Islet precursor cell (in vitro differentiated cells): Measurements from ENCODE around the gene ZBTB32.

Experiments
- DNase-seq: peaks from one replicate; pipeline ENCODE4 v3.0.0-alpha.2; 2018

Gene ZBTB32

DNA sequence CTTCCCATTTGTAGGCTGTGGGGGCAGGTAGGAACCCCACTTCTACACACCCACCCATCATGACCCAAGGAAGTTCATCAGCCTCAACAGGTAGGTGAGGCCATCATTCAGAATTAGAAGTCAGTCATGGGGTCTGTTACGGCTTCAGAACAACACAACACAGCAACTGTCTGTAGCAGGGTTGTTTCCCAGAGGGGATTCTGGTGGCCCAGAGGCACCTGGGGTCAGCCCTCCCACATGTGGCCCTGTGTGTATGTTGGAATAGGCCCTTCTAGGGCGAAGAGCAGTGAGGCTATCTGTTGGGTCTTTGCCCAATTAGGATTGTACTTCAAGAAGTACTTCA is 34.5 kb downstream of the ZBTB32 start:
- no peak for DNase-seq

DNA sequence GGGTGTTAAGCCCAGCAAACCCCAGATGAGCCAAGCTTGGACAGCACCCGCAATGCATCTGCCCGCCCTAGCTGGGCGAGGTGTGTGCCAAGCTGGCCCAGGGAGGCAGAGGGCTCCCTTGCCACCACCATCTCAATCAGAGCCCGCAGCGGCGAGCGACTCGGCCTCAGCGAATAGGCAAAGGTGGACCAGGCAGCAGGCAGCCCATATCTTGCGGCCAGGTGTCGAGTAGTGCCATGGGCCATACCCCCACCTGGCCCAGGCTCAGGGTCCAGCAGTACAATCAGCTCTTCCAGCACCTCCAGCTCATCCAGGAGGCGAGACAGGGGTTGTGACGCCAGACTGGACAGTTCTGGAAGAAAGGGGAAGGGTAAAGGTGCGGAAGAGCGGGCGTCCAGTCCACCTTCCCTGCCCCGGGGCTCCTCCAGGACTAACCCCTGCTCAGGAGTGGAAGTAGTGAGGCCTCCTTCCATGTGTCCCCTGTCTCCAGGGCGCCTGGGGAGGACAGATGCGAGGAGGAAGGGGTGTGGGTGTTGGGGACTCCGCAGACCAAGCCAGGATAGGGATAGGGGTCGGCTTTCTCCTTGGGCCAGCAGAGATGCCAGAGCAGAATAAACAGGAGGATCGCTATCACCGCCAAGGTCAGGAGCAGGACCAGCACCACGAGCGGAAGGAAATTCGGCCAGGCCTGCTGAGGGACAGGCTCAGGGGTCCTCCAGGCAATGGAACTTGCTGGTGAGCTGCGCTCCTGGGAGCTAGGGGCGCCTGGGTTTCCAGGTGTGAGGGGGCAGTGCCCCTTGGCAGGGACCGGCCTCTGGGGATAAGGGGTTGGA is 35.1 kb downstream of the ZBTB32 start:
- DNase-seq, result no peak

DNA sequence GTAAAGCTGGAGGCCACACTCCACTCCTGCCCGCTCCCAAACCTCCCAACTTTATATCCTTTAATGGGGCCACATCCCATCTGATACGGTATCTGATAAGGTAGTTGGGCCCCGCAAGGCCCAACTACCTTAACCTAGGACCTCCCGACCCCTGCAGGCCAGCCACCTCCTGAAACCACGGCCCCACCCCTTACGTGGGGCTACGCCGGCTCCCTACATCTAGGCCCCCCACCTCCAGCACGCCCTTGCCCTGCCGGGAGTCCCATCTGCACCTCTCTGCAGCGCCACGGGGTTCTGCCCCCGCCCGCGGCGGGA is 35.7 kb downstream of the ZBTB32 start:
- no peak for DNase-seq

DNA sequence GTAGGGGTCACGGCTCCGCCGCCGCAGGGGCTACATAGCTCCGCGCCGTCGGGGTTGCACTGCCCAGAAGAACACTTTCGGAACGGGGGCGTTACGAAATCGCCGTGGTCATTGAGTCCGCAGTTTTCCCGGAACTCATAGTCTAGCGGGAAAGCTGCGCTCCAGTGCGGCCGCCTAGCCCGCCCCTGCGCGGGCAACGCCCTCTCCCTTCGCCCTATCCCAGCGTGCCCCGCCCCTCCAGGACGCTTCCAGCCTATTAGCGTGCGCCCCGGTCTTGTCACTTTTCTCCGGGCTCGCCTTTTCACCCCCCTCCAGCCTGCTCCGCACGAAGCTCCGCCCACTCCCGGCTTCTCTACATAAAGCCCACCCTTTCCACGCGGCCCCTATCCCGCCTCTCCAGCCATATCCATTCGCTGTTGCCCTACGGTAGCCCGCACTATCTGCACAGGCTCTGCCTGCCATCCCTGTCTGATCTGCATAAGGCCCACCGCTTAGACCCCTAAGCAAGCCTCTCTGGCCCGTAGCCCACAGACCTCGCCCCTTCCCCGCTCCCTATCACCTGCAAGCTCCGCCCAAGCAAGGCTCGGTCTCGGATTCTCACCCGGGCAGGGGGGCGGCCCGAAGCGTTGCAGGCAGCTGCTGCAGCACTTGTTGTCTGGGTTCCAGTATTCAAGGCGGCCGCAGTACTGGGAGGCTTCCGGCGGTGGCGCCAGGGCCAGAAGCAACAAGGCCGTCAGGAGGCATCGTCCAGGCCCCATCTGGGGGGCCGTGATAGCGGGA is 36.3 kb downstream of the ZBTB32 start:
- peak; percentile 99 for DNase-seq

DNA sequence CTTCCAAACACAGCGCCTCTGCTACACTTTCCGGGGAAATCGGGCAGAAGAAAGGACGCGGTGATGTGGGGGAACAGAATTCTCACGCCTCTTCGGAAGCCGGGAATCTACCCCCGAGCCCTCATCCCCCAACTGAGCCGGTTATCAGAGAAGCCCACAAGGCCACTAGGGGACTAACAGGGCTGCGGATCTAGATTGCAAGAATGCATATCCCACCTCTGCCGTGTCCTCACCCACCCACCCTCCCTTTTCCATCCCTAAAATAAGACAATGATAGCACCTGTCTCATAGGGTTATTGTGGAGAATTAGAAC is 36.8 kb downstream of the ZBTB32 start:
- DNase-seq, result no peak

GRCh38 chr19:35742121-35742724 is 37.9 kb downstream of the ZBTB32 start, which contains the start of gene IGFLR1:
IGFLR1 (minus strand) TSS chr19:35742452; CDS start chr19:35741180, 1,272 bp downstream.
- DNase-seq, result no peak

DNA sequence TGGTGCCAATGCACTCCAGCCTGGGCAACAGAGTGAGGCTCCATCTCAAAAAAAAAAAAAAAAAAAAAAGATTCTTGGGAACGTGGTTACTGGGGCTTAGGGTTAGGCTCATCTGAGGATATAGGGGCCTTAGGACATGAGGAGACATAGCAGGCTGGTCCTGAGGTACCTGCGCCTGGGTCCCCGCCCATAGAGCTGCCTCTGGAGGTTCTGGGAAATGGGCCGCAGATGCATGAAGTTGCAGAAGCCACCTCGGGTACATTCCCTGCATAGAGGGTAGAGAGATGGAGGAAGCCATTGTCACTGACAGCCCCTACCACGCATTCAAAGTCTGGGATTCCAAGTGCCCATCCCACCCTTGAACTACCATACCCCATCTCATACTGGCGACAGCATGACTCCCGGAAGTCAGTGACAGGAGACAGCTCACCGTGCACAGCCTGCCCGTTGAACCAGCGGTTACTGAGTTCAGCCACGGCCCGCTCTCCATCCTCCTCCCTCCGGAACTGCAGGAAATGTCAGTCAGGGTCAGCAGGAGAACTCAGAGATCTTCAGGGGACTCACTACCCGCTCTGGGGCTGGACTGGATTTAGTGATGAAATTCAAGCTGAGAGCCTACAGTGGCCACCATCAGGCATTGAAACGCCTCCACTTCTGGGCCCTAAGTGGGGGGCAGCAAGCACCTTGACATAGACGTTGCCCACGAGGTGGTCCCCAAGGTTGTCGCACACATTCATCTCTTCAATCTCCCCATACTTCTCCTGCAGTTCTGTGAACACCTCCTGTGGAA is 39.5 kb downstream of the ZBTB32 start:
- DNase-seq, result no peak

DNA sequence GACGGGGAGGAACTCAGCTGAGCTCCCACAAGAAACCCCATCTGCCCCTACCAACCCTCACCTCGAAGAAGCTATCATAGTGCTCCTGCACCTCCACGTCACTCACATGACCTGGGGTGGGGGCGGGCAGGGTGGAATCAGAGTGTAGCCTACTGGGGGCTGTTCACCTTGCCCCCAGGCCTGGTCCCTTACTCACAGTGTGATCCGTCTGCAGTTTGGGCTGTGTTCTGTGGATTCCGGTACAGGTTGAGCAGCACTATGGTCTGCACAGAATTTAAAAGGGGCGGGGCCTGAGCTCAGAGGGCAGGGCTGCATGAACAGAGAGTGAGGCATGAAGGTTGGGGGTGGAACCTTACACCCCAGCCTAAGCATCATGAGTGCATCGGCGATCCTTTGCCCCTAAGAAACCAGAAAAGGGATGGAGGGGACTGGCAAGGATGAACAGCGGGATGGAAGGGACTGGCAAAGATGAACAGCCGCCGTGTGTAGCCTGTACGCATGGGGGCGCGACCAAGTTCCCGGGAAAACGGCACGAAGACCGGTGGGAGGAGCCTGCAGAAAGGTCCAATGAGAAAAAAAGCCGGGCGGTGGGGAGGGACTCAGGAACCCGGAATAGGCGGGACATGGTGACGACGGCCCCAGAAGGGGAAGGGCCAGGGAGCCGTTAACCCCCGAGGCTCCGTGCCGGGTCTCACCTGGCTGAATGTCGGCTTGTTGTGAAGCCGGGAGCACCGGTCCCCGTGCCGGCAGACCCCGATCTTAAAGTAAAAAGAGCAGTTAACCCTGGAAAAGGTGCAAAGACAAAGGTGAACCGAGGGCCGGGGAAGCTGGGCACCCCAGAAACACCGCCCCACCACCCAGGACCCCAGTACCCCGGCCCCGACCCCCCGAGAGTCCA is 40.3 kb downstream of the ZBTB32 start:
- DNase-seq, result peak; percentile 97

- DNase-seq, result peak; percentile 99
Observed at GRCh38 chr19:35745328-35746086, 41.1 kb downstream of the ZBTB32 start, which contains the start of the genes PSENEN and U2AF1L4. PSENEN (plus strand) TSS chr19:35745651; CDS start chr19:35745931, 280 bp downstream. U2AF1L4 (minus strand) TSS chr19:35745418; CDS start chr19:35745391, 27 bp downstream.

GRCh38 chr19:35746087-35746462 is 41.7 kb downstream of the ZBTB32 start:
- DNase-seq, result no peak

DNA sequence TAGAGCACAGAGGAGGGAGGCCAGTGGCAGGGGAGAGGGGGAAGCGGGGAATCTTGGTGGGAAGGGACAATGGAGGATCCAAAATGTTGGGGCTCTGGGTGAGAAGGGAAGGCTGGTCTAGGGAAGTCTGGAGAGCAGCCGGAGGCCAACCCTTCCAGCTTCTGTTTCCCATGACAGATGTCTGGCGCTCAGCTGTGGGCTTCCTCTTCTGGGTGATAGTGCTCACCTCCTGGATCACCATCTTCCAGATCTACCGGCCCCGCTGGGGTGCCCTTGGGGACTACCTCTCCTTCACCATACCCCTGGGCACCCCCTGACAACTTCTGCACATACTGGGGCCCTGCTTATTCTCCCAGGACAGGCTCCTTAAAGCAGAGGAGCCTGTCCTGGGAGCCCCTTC is 42.2 kb downstream of the ZBTB32 start:
- no peak for DNase-seq

GRCh38 chr19:35748106-35749020 is 44.0 kb downstream of the ZBTB32 start, which contains the start of gene LIN37:
LIN37 (plus strand) TSS chr19:35748576; CDS start chr19:35748725, 149 bp downstream.
- DNase-seq, result peak; percentile 100

DNA sequence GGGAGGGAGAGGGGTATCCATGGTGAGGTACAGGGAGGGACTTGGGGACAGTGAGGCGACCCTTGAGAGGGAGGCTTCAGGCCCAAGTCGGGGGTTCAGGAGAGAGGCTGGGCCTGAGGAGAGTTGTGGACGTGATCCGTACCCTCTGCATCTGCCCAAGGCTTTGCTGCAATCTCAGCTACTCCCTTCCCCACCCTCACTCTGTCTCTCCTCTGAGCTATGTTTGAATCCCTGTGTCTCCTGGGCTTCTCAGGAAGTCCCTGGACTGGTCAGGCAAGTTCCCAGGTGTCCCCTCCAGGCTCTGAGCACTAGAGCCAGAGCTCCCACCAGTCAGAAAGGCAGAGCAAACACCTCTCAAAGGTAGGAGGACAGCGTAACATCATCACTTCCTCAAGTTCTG is 45.8 kb downstream of the ZBTB32 start:
- peak; percentile 90 for DNase-seq

DNA sequence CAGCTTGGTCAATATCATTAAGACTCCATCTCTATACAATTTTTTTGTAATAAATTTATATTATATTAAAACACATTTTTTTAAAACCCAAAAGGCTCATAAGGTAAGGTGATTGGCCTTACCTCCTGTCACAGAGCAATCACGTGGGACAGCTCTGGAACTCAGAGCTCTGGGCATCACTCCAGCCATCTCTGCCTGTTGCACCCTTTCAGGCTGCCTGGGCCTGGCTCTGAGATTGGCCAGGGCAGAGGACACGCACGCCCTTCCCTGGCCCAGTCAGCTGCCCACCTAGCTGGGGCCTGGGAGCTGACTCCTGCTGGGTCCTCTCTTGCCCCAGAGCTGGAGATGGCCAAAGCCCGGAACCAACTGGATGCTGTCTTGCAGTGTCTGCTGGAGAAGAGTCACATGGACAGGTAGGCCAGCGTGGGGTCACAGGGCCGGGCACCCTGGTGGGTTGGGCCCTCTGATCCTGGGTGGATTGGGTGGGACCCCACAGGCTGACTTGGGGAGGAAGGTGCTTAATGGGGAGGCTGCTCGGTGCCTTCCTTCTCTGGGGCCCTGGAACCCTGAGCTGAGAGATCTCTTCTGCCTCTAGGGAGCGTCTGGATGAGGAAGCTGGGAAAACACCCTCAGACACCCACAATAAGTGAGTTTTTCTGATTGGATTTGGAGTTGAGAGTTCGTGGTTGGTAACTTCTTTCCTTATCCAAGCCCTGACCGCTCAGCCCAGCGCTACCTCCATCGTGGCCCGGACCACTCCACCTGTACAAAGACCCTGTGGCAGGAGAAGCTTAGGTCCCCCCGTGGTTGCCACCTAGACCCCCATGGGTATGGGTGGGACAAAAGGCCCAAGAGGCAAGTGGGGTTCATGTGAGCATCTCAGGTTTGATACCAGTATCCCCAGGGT is 47.7 kb downstream of the ZBTB32 start:
- DNase-seq, result no peak

- DNase-seq, result peak; percentile 27
Observed at GRCh38 chr19:35752746-35753350, 48.5 kb downstream of the ZBTB32 start.

- DNase-seq, result peak; percentile 38
Observed at GRCh38 chr19:35753634-35754369, 49.4 kb downstream of the ZBTB32 start.

GRCh38 chr19:35754370-35755130 is 50.2 kb downstream of the ZBTB32 start:
- DNase-seq, result peak; percentile 42
